IMR-90 (cell line): ENCODE measurements around the gene RPTOR.

Experiments used
- MAFK ChIP-seq: IDR thresholded peaks from 2 replicates; pipeline ENCODE4 v1.6.1; 2012; ENCODE audit warnings: low read depth, low read length, improper control_type of control experiment
- POLR2A ChIP-seq: IDR thresholded peaks from 2 replicates; pipeline ENCODE4 v1.6.1; 2012; ENCODE audit warnings: mild to moderate bottlenecking, low read depth, low read length
- RAD21 ChIP-seq: IDR thresholded peaks from 2 replicates; pipeline ENCODE4 v1.6.1; 2012; ENCODE audit warnings: low read length, improper control_type of control experiment
- RFX5 ChIP-seq: IDR thresholded peaks from 2 replicates; pipeline ENCODE4 v1.8.0; 2012; ENCODE audit warnings: low read depth, mild to moderate bottlenecking, low read length, moderate library complexity
- SMC3 ChIP-seq: fragments of 150-350 bp; IDR thresholded peaks from 2 replicates; pipeline ENCODE4 v1.6.1; 2016; ENCODE audit warnings: low read depth, mild to moderate bottlenecking, antibody characterized with exemption, low read length, moderate library complexity
- TF ChIP-seq, protein P1 (sequence below): conservative IDR thresholded peaks from 2 replicates; pipeline ENCODE4 v1.5.1; 2012; ENCODE audit warnings: mild to moderate bottlenecking, low read depth, low read length, improper control_type of control experiment

DNA sequence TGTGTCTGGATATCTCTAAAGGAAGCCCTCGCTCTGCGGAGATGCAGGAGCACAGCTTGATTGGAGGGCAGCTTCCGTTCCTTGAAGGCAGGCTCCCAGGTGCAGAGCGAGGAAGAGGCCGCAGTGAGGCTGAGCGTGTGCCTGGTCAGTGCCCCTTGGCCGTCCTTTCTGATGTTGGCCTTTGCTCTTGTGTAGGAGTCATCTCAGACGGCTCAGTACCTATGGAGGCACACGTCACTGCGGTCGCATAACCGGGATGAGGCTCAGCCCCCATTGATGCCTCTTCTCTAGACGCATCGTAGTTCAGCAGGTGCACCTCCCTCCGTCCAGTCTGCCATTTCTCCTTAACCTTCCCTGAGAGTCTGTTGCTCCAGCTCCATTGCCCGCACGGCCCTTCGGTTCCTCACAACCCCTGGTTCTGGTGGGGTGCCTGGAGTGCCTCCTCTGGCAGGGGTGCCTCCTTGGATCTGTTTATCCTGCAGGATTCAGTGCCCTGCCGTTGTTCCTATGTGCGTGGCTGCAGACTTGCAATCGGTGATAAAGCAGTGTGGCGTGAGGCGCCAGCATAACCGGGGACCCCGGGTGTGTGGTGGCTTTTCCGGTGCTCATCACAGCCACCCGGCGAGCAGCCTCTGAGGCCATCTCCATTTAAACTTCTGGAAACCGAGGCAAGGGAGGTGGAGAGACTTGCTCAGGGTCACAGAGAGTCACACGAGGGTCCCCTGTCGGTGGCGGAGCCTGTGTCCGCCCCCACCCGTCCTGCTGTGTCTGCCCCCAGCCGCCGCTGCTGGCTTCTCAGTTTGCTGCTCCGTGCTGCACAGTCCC lies 258.2 kb downstream of the RPTOR start:
- no peak for TF ChIP-seq POLR2A
- no peak for TF ChIP-seq SMC3
- TF ChIP-seq RFX5 = no peak
- TF ChIP-seq, protein P1, sequence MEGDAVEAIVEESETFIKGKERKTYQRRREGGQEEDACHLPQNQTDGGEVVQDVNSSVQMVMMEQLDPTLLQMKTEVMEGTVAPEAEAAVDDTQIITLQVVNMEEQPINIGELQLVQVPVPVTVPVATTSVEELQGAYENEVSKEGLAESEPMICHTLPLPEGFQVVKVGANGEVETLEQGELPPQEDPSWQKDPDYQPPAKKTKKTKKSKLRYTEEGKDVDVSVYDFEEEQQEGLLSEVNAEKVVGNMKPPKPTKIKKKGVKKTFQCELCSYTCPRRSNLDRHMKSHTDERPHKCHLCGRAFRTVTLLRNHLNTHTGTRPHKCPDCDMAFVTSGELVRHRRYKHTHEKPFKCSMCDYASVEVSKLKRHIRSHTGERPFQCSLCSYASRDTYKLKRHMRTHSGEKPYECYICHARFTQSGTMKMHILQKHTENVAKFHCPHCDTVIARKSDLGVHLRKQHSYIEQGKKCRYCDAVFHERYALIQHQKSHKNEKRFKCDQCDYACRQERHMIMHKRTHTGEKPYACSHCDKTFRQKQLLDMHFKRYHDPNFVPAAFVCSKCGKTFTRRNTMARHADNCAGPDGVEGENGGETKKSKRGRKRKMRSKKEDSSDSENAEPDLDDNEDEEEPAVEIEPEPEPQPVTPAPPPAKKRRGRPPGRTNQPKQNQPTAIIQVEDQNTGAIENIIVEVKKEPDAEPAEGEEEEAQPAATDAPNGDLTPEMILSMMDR = no peak
- no peak for TF ChIP-seq RAD21
- TF ChIP-seq MAFK = no peak
